Ovary (tissue), 9 donors: Measurements from ENCODE around the gene SLC9A3. TPM values are rescaled to one million over a fixed set of nuclear protein-coding genes. Genes with fewer than 3 reads are reported as not detected.

ENCODE experiments used
- DNase-seq, 5 donors: peaks; one replicate each; pipeline ENCODE4 v3.0.0-alpha.2; 2019 to 2020
- H3K27ac ChIP-seq, 2 donors: fragments of 200-600 bp; one replicate each; pipeline versions ENCODE4 v1.5.1 to v1.8.0; 2019 to 2022
- H3K27me3 ChIP-seq: fragments of 200-600 bp; one replicate; pipeline ENCODE4 v1.8.0; 2022
- H3K36me3 ChIP-seq: fragments of 200-600 bp; sonication (generic); one replicate; pipeline ENCODE4 v1.5.1; 2019
- H3K4me1 ChIP-seq: one replicate; pipeline ENCODE4 v1.8.1; 2013; ENCODE audit warnings: mild to moderate bottlenecking, moderate library complexity; ENCODE audit not compliant: insufficient read depth
- H3K4me3 ChIP-seq: fragments of 200-600 bp; sonication (generic); one replicate; pipeline ENCODE4 v1.5.1; 2017
- H3K9me3 ChIP-seq, 2 donors: fragments of 200-600 bp in 1 of 2; sonication (generic) in 1 of 2; one replicate each; pipeline versions ENCODE4 v1.5.1 to v1.8.1; 2013 to 2019; ENCODE audit warnings: mild to moderate bottlenecking in 1 of 2, moderate library complexity in 1 of 2
- EP300 ChIP-seq: sonication (generic); formaldehyde crosslinking; IDR thresholded peaks from one replicate; pipeline ENCODE4 v1.6.1; 2017; ENCODE audit warnings: antibody characterized with exemption
- POLR2A ChIP-seq: fragments of 450-650 bp; IDR thresholded peaks from one replicate; pipeline ENCODE4 v1.6.1; 2017; ENCODE audit warnings: antibody characterized with exemption, mild to moderate bottlenecking, moderate library complexity
- WGBS, 3 donors: extraction: QIAGEN DNeasy Blood & Tissue Kit in 1 of 3; methylation state at CpG; one replicate each; pipeline versions ENCODE4 v1.1.5 to v1.1.7; 2013 to 2017; 5-methylcytosine and 5-hydroxymethylcytosine counted together
- intact Hi-C, 4 donors: fragments of 100-400 bp; cut with DNase I; formaldehyde crosslinking; loops; one replicate each; pipeline versions ENCODE4 v1.11.0 to v1.15.1; 2022 to 2023
- polyA plus RNA-seq, 2 donors: library from polyadenylated mRNA; stranded (reverse); fragments of 200-250 nt in 1 of 2; fragments of 350-450 nt in 1 of 2; fragmentation: Illumina TruSeq in 1 of 2; extraction: RNeasy Lipid Tissue Mini Kit (QIAGEN cat#74804) in 1 of 2; gene quantifications; one replicate each; pipeline ENCODE4 v1.2.3, GENCODE V29; 2013 to 2014
- total RNA-seq, 7 donors: library from RNA; depleted of rRNA in 2 of 7; stranded (reverse); fragments of >200 nt in 2 of 7; fragmentation: NEBNext Ultra II Directional in 3 of 7; extraction: Animal tissue kit (Norgen Biotek cat#: 25700) in 3 of 7; gene quantifications; one replicate each; pipeline versions ENCODE4 v1.1.0 to v1.2.4, GENCODE V29; 2016 to 2023
- TF ChIP-seq, protein P1 (sequence below), 3 donors: fragments of 450-650 bp in 2 of 3; fragments of 200-600 bp in 1 of 3; IDR thresholded peaks; one replicate each; pipeline versions ENCODE4 v1.5.1 to v1.8.0; 2016 to 2022; ENCODE audit warnings: antibody characterized with exemption in 3 of 3, mild to moderate bottlenecking in 1 of 3
- donor health status: DM: no; HTN: no; CAD: no; lungs with moderate emphysema.
- donor health status: DM: no; HTN: no; CAD: no.
- donor health status: Bipolar disorder and iron deficiency.
- donor health status: DM: yes; HTN: yes; CAD: no.
- donor health status: DM: no; HTN: no; CAD: no.
- donor health status: DM: yes; HTN: yes; CAD: no.

SLC9A3 gene
- total and polyA plus RNA-seq, 9 donors = 1.2 to 3.6 (median 1.9) TPM

DNA sequence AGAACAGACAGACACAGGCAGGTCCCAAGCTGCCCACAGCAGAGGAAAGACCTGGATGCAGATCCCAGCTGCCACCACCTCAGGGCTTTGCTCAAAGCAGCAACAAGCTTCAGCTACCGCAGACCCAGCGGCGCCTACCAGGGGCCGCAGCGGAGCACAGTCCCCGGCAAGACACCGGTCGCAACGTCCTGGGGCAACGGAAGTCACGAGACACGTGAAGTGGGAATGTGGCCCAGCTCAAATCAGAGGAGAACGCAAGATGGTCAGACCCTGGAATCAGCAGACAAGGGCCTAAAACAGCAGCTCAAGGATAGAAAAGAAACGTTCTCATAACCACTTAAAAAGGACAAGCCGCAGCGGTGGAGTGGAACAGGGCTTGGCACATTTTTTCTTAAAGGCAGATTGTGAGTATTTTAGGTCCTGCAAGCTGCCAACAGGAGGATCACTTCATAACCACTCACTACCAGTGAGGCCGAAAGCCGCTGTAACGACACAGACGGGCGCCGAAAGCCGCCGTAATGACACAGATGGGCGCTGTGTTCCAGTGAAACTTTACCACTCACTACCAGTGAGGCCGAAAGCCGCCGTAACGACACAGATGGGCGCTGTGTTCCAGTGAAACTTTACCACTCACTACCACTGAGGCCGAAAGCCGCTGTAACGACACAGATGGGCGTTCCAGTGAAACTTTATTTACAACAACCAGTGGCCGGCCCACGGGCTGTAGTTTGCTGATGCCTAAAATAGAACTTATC is 21.7 kb downstream of the SLC9A3 start:
- Histone ChIP-seq H3K36me3 (no peaks in the 10 kb centered on the region), H3K27ac (no peak overlapping the region), H3K9me3 (peaks cover 0 to 4% of the 10 kb centered on the region in 2 donors), H3K4me3 (no peak overlapping the region), H3K4me1 (no peaks in the 10 kb centered on the region), H3K27me3 (no peaks in the 10 kb centered on the region)
- intact Hi-C loops = no loop called here
- 80 to 87% (median 85%) methylated on average over 36 of the region's 36 CpGs for WGBS, 3 donors
- no peak for DNase-seq
- TF ChIP-seq EP300 = no peak
- TF ChIP-seq POLR2A = no peak
- TF ChIP-seq, protein P1, sequence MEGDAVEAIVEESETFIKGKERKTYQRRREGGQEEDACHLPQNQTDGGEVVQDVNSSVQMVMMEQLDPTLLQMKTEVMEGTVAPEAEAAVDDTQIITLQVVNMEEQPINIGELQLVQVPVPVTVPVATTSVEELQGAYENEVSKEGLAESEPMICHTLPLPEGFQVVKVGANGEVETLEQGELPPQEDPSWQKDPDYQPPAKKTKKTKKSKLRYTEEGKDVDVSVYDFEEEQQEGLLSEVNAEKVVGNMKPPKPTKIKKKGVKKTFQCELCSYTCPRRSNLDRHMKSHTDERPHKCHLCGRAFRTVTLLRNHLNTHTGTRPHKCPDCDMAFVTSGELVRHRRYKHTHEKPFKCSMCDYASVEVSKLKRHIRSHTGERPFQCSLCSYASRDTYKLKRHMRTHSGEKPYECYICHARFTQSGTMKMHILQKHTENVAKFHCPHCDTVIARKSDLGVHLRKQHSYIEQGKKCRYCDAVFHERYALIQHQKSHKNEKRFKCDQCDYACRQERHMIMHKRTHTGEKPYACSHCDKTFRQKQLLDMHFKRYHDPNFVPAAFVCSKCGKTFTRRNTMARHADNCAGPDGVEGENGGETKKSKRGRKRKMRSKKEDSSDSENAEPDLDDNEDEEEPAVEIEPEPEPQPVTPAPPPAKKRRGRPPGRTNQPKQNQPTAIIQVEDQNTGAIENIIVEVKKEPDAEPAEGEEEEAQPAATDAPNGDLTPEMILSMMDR (IDR thresholded peaks at IDR 0.05) = no peak

DNA sequence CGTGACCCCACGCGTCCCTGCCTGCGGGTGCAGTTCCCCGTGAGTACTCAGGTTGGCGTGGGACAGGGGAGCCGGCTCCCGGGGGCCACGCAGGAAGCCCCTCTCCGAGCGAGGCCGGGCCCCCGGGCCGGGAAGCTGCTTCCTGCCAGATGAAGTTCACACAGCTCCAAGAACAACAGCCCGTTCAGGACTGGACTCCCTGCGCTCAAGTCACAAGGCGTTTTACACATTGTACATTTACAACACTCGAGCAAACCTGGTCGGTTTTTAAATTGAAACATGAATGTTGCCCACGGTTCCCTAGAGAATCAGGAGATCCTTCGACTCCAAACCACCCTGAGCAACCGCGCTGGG is 22.4 kb downstream of the SLC9A3 start:
- H3K27ac ChIP-seq = no peak overlapping the region
- H3K9me3 ChIP-seq = peaks cover 0 to 4% of the 10 kb centered on the region in 2 donors
- no peaks in the 10 kb centered on the region for H3K27me3 ChIP-seq
- TF ChIP-seq, protein P1 (IDR thresholded peaks at IDR 0.05) = no peak
- TF ChIP-seq EP300 (no peak), POLR2A (no peak)
- 58 to 66% (median 64%) methylated on average over 22 to 23 of the region's 23 CpGs for WGBS, 3 donors
- no peak for DNase-seq
- H3K4me1 ChIP-seq = no peaks in the 10 kb centered on the region
- no peaks in the 10 kb centered on the region for H3K36me3 ChIP-seq
- no peak overlapping the region for H3K4me3 ChIP-seq
- intact Hi-C loops = no loop called here

- TF ChIP-seq EP300 (no peak), POLR2A (no peak)
- TF ChIP-seq, protein P1 (IDR thresholded peaks at IDR 0.05) = no peak
- 68 to 83% (median 82%) methylated on average over 41 of the region's 41 CpGs for WGBS, 3 donors
- Histone ChIP-seq H3K4me1 (no peaks in the 10 kb centered on the region), H3K4me3 (no peak overlapping the region), H3K36me3 (no peaks in the 10 kb centered on the region), H3K9me3 (peaks cover 0 to 4% of the 10 kb centered on the region in 2 donors), H3K27me3 (no peaks in the 10 kb centered on the region), H3K27ac (no peak overlapping the region)
- DNase-seq = no peak
- intact Hi-C loops = no loop called here
Measured at GRCh38 chr5:501105-501830, 23.0 kb downstream of the SLC9A3 start.

DNA sequence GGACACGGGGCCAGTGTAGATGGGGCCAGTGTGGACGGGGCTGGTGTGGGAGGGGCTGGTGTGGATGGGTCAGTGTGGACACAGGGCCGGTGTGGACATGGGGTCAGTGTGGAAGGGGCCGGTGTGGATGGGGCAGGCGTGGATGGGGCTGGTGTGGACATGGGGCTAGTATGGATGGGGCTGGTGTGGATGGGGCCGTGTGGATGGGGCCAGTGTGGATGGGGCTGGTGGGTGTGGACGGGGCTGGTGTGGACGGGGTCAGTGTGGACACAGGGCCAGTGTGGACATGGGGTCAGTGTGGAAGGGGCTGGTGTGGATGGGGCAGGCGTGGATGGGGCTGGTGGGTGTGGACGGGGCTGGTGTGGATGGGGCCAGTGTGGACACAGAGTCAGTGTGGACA is 23.8 kb downstream of the SLC9A3 start:
- H3K36me3 ChIP-seq = no peaks in the 10 kb centered on the region
- intact Hi-C loops = no loop called here
- H3K4me3 ChIP-seq = no peak overlapping the region
- no peaks in the 10 kb centered on the region for H3K4me1 ChIP-seq
- no peak for DNase-seq
- WGBS, 3 donors = 80 to 90% (median 88%) methylated on average over 10 of the region's 10 CpGs
- no peaks in the 10 kb centered on the region for H3K27me3 ChIP-seq
- H3K27ac ChIP-seq = no peak overlapping the region
- no peak for TF ChIP-seq EP300
- TF ChIP-seq, protein P1 (IDR thresholded peaks at IDR 0.05) = no peak
- no peak for TF ChIP-seq POLR2A
- peaks cover 0 to 4% of the 10 kb centered on the region in 2 donors for H3K9me3 ChIP-seq
